NB4 (cell line): ENCODE data around the gene NTRK3.

Source experiments
- MYC ChIP-seq: IDR thresholded peaks from 2 replicates; pipeline ENCODE4 v1.6.1; 2011; ENCODE audit warnings: low read depth, low read length
- POLR2A ChIP-seq: IDR thresholded peaks from 2 replicates; pipeline ENCODE4 v1.6.1; 2011; ENCODE audit warnings: mild to moderate bottlenecking; ENCODE audit not compliant: insufficient read length; ENCODE audit errors: extremely low read depth
- TF ChIP-seq, protein P1 (sequence below): IDR thresholded peaks from one replicate; pipeline ENCODE4 v1.5.1; 2012; ENCODE audit warnings: low read depth, low read length
- TF ChIP-seq, protein P2 (sequence below): IDR thresholded peaks from 2 replicates; pipeline ENCODE4 v1.6.1; 2011; ENCODE audit warnings: low read depth, low read length

DNA sequence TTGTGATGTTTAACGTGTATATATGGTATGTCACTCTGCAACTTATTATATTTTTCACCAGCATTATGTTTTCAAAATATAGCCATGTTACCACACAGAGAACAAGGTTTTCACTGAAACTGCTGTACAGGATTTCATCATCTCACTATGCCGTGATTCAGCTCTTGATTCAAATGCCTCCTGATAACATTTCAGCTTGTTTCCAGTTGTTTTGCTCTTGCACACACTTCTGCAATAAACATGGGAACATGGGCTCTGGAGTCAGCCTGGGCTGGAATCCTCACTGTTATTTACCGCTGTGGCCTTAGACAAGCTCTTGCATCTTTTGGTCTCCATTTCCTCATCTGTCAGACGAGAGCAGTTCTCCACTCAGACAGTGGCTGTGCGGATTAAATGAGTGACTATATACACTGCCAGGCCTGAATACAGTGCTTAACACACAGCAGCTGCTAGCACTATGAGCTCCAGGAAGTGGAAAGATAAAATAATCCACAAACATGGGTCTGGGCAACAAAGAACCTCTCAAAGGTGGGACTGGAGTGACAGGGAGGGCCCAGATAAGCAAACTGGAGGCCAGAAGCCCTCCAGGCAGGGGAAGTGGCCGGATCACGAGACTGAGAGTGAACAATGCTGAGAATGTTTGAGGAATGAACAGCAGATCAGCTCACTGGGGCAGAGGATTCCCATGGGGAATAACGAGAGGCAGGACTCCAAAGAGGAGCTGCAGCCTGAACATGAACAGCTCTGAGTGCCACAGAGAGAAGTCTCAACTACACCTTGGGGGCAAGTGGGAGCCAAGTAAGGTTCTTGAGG lies 17.7 kb downstream of the NTRK3 start:
- TF ChIP-seq, protein P1, sequence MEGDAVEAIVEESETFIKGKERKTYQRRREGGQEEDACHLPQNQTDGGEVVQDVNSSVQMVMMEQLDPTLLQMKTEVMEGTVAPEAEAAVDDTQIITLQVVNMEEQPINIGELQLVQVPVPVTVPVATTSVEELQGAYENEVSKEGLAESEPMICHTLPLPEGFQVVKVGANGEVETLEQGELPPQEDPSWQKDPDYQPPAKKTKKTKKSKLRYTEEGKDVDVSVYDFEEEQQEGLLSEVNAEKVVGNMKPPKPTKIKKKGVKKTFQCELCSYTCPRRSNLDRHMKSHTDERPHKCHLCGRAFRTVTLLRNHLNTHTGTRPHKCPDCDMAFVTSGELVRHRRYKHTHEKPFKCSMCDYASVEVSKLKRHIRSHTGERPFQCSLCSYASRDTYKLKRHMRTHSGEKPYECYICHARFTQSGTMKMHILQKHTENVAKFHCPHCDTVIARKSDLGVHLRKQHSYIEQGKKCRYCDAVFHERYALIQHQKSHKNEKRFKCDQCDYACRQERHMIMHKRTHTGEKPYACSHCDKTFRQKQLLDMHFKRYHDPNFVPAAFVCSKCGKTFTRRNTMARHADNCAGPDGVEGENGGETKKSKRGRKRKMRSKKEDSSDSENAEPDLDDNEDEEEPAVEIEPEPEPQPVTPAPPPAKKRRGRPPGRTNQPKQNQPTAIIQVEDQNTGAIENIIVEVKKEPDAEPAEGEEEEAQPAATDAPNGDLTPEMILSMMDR: no peak
- no peak for TF ChIP-seq POLR2A
- TF ChIP-seq, protein P2, sequence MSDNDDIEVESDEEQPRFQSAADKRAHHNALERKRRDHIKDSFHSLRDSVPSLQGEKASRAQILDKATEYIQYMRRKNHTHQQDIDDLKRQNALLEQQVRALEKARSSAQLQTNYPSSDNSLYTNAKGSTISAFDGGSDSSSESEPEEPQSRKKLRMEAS: no peak
- no peak for TF ChIP-seq MYC
